Measurements from ENCODE around the gene RBCK1.
"Not testable (repeated sequence)": the region's sequence is repeated elsewhere in the genome, so short reads cannot be mapped to it uniquely, and the experiment has no call there.

DNA sequence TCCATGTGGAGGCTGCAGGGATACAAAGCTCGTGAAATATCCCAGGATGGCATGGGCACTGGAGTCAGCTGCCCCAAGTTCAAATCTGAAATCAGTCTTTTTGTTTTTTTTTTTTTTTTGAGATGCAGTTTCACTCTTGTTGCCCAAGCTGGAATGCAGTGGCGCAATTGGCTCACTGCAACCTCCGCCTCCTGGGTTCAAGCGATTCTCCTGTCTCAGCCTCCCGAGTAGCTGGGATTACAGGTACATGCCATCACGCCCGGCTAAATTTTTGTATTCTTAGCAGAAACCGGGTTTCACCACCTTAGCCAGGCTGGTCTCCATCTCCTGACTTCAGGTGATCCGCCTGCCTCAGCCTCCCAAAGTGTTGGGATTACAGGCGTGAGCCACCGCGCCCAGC, 30.5 kb upstream of the RBCK1 start:
- TF ChIP-seq, protein P1, sequence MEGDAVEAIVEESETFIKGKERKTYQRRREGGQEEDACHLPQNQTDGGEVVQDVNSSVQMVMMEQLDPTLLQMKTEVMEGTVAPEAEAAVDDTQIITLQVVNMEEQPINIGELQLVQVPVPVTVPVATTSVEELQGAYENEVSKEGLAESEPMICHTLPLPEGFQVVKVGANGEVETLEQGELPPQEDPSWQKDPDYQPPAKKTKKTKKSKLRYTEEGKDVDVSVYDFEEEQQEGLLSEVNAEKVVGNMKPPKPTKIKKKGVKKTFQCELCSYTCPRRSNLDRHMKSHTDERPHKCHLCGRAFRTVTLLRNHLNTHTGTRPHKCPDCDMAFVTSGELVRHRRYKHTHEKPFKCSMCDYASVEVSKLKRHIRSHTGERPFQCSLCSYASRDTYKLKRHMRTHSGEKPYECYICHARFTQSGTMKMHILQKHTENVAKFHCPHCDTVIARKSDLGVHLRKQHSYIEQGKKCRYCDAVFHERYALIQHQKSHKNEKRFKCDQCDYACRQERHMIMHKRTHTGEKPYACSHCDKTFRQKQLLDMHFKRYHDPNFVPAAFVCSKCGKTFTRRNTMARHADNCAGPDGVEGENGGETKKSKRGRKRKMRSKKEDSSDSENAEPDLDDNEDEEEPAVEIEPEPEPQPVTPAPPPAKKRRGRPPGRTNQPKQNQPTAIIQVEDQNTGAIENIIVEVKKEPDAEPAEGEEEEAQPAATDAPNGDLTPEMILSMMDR (IDR thresholded peaks at IDR 0.05) = not testable (repeated sequence)
- not testable (repeated sequence) for TF ChIP-seq EZH2 (IDR thresholded peaks at IDR 0.05; ENCODE audit: borderline replicate concordance, insufficient read depth, low read depth, low read length, poor library complexity, severe bottlenecking)

Measured in B cell (primary cell).